Measurements from ENCODE around the gene EDIL3.

- no peak for TF ChIP-seq CTCF (IDR thresholded peaks at IDR 0.05)
- no peak for TF ChIP-seq POLR2A (IDR thresholded peaks at IDR 0.05)
Observed at GRCh38 chr5:83900306-83900705, 484.4 kb downstream of the EDIL3 start.

Data from lower leg skin (tissue), 3 donors.